ENCODE measurements around the gene ETNPPL.

GRCh38 chr4:108744307-108744706, 18.5 kb downstream of the ETNPPL start:
- TF ChIP-seq TAF1 (IDR thresholded peaks at IDR 0.05; ENCODE audit: low read depth) (no peak), CTCF (IDR thresholded peaks at IDR 0.05; ENCODE audit: poor library complexity, severe bottlenecking) (no peak)

All from neural cell (in vitro differentiated cells).